GM21576 (cell line): ENCODE measurements around the gene SLCO3A1.

ENCODE experiments used
- ATAC-seq: cut with Tn5 transposase; IDR thresholded peaks from one replicate; pipeline ENCODE4 v1.9.1; 2021; ENCODE audit warnings: mild to moderate bottlenecking, moderate library complexity; ENCODE audit not compliant: unreplicated experiment

Gene SLCO3A1

GRCh38 chr15:91853511-91853947, at the start of gene SLCO3A1:
Gene SLCO3A1, plus strand, starts transcription at chr15:91853708.
- peak; percentile 15 for ATAC-seq

GRCh38 chr15:91807122-91807521, 46.4 kb upstream of the SLCO3A1 start:
- ATAC-seq, result no peak

GRCh38 chr15:91813924-91814323, 39.6 kb upstream of the SLCO3A1 start:
- ATAC-seq, result no peak

GRCh38 chr15:91816942-91817341, 36.6 kb upstream of the SLCO3A1 start:
- no peak for ATAC-seq

- ATAC-seq, result no peak
Observed at GRCh38 chr15:91821458-91821857, 32.0 kb upstream of the SLCO3A1 start.

GRCh38 chr15:91824256-91824655, 29.3 kb upstream of the SLCO3A1 start:
- ATAC-seq, result no peak

- ATAC-seq, result no peak
Observed at GRCh38 chr15:91826443-91826842, 27.1 kb upstream of the SLCO3A1 start.

- no peak for ATAC-seq
Observed at GRCh38 chr15:91833056-91833455, 20.5 kb upstream of the SLCO3A1 start.

GRCh38 chr15:91839867-91840266, 13.6 kb upstream of the SLCO3A1 start:
- ATAC-seq, result no peak

GRCh38 chr15:91841861-91842260, 11.6 kb upstream of the SLCO3A1 start:
- ATAC-seq, result no peak

- ATAC-seq, result no peak
Observed at GRCh38 chr15:91844341-91844740, 9.2 kb upstream of the SLCO3A1 start.

GRCh38 chr15:91844928-91845327, 8.6 kb upstream of the SLCO3A1 start:
- no peak for ATAC-seq

- no peak for ATAC-seq
Observed at GRCh38 chr15:91845720-91846119, 7.8 kb upstream of the SLCO3A1 start.

GRCh38 chr15:91849180-91849579, 4.3 kb upstream of the SLCO3A1 start:
- ATAC-seq, result no peak

GRCh38 chr15:91849749-91850161, 3.8 kb upstream of the SLCO3A1 start:
- ATAC-seq, result no peak

GRCh38 chr15:91852741-91853510, 582 bp upstream of the SLCO3A1 start:
- peak; percentile 56 for ATAC-seq

- no peak for ATAC-seq
Observed at GRCh38 chr15:91853948-91854638, 585 bp downstream of the SLCO3A1 start.

- ATAC-seq, result no peak
Observed at GRCh38 chr15:91854639-91854990, 1.1 kb downstream of the SLCO3A1 start.

- no peak for ATAC-seq
Observed at GRCh38 chr15:91855241-91855640, 1.7 kb downstream of the SLCO3A1 start.

GRCh38 chr15:91855684-91856489, 2.4 kb downstream of the SLCO3A1 start:
- ATAC-seq, result no peak

GRCh38 chr15:91857224-91857585, 3.7 kb downstream of the SLCO3A1 start:
- ATAC-seq, result no peak

GRCh38 chr15:91857772-91858171, 4.3 kb downstream of the SLCO3A1 start:
- peak; percentile 51 for ATAC-seq
